ENCODE measurements around the gene CD8A.

CD8A gene

GRCh38 chr2:86808315-86809161 lies 17.8 kb upstream of the CD8A start:
- peak; percentile 85 for DNase-seq

- no peak for DNase-seq
Measured at GRCh38 chr2:86807468-86808275, 17.0 kb upstream of the CD8A start.

- DNase-seq, result no peak
Measured at GRCh38 chr2:86807133-86807467, 16.4 kb upstream of the CD8A start.

- DNase-seq, result no peak
Measured at GRCh38 chr2:86806059-86806857, 15.5 kb upstream of the CD8A start.

- no peak for DNase-seq
Measured at GRCh38 chr2:86800856-86801567, 10.3 kb upstream of the CD8A start.

- no peak for DNase-seq
Measured at GRCh38 chr2:86794861-86795260, 4.1 kb upstream of the CD8A start.

GRCh38 chr2:86793752-86794151 lies 3.0 kb upstream of the CD8A start:
- DNase-seq, result no peak

- DNase-seq, result no peak
Measured at GRCh38 chr2:86791573-86791972, 860 bp upstream of the CD8A start.

GRCh38 chr2:86790134-86790675 lies 508 bp downstream of the CD8A start:
- no peak for DNase-seq

GRCh38 chr2:86789687-86790133 lies 1.0 kb downstream of the CD8A start:
- DNase-seq, result no peak

- DNase-seq, result no peak
Measured at GRCh38 chr2:86788881-86789686, 1.6 kb downstream of the CD8A start.

GRCh38 chr2:86788165-86788564 lies 2.5 kb downstream of the CD8A start:
- DNase-seq, result no peak

GRCh38 chr2:86787736-86788135 lies 3.0 kb downstream of the CD8A start:
- DNase-seq, result peak; percentile 68

- DNase-seq, result no peak
Measured at GRCh38 chr2:86786001-86786536, 4.6 kb downstream of the CD8A start.

GRCh38 chr2:86785456-86785855 lies 5.3 kb downstream of the CD8A start:
- DNase-seq, result no peak

GRCh38 chr2:86783615-86784339 lies 6.9 kb downstream of the CD8A start:
- peak; percentile 76 for DNase-seq

- DNase-seq, result no peak
Measured at GRCh38 chr2:86782748-86783147, 8.0 kb downstream of the CD8A start.

GRCh38 chr2:86781363-86781762 lies 9.3 kb downstream of the CD8A start:
- no peak for DNase-seq

GRCh38 chr2:86779971-86780370 lies 10.7 kb downstream of the CD8A start:
- DNase-seq, result no peak

GRCh38 chr2:86778957-86779356 lies 11.8 kb downstream of the CD8A start:
- no peak for DNase-seq

Data from suppressor macrophage treated with lipopolysaccharide for 4 hours (primary cell).